Inflammatory macrophage treated with lipopolysaccharide for 4 hours (primary cell): ENCODE data around the gene EGFR.

Experiments used
- DNase-seq: peaks from one replicate; pipeline ENCODE4 v3.0.0-alpha.2; 2020

The EGFR gene

DNA sequence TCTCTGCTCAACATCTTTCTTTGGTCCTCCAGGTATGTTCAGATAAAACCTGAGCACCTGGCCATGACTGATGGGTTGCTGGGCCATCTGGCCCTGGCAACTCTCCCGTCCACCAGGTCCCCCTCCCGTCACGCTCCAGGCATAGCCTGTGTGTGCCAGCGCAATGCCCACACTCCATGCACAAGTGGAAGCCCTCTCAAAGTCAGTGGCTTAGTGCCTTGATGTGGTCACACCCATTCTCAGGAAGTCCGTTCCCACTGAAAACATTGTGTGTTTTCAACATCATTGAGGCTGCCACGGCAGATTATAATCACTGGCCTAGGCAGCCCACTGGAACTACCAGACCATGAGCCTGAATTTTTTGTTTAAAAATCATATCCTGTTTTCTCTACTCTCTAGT, 175.7 kb downstream of the EGFR start:
- no peak for DNase-seq

DNA sequence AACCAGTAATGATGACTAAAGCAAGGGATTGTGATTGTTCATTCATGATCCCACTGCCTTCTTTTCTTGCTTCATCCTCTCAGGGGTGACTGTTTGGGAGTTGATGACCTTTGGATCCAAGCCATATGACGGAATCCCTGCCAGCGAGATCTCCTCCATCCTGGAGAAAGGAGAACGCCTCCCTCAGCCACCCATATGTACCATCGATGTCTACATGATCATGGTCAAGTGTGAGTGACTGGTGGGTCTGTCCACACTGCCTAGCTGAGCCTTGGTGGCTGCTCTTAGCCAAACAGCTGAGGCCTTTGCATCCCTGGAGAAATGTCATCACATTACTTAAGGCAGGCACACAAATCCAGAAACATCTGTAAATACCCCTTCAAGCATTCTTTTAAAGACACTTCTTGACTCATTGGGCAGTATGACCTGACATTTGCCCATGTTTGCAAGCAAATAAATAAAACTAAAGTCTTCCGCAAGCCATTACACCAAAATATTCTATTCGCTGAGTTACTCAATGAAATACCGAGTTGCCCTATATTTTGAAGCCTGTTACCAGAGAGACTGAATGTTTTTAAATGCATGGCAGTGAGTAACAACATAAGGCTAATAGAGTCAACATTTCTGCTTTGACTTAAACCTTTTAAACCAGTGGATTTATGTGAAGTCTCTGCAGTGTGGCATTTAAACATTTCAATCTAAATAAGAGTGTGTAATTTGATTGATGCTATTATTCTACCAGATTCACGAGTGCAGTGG, 180.0 kb downstream of the EGFR start:
- DNase-seq, result no peak

GRCh38 chr7:55199418-55199817, 180.6 kb downstream of the EGFR start:
- DNase-seq, result no peak

DNA sequence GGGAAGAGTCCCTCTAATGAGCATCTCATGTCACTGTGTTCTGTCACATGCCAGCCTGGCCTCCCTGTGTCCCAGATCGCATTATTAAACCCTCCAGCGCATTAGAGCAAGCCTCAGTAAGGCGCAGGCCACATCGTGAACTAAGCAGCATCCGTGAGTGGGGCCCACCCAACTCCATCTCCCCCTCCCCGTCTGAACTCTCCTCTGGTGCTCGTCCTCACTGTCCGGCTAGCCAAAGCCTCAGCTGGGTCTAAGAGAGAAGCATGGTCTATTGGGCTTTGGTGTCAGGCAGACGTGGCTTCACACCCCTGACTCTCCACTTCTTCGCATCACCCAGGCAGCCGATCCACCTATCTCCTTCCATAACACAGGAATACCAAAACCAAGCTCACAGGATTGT, 181.6 kb downstream of the EGFR start:
- DNase-seq, result no peak

DNA sequence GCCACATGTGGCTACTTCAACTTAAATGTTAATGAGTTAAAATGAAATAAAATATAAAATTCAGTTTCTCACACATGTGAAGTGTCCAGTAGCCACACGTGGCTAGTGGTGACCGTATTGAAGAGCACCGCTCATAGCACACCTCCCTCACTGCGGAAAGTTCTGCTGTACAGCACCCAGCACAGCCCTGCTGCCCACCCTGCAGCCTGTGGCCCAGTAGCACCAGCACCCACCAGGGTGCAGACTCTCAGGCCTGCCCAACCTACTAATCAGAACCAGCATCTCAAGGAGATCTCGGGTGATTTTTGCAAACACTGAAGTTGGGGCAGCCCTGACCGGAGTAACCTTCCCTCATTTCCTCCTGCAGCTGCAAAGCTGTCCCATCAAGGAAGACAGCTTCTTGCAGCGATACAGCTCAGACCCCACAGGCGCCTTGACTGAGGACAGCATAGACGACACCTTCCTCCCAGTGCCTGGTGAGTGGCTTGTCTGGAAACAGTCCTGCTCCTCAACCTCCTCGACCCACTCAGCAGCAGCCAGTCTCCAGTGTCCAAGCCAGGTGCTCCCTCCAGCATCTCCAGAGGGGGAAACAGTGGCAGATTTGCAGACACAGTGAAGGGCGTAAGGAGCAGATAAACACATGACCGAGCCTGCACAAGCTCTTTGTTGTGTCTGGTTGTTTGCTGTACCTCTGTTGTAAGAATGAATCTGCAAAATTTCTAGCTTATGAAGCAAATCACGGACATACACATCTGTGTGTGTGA, 183.5 kb downstream of the EGFR start:
- no peak for DNase-seq

GRCh38 chr7:55203300-55203699, 184.5 kb downstream of the EGFR start:
- DNase-seq, result no peak

DNA sequence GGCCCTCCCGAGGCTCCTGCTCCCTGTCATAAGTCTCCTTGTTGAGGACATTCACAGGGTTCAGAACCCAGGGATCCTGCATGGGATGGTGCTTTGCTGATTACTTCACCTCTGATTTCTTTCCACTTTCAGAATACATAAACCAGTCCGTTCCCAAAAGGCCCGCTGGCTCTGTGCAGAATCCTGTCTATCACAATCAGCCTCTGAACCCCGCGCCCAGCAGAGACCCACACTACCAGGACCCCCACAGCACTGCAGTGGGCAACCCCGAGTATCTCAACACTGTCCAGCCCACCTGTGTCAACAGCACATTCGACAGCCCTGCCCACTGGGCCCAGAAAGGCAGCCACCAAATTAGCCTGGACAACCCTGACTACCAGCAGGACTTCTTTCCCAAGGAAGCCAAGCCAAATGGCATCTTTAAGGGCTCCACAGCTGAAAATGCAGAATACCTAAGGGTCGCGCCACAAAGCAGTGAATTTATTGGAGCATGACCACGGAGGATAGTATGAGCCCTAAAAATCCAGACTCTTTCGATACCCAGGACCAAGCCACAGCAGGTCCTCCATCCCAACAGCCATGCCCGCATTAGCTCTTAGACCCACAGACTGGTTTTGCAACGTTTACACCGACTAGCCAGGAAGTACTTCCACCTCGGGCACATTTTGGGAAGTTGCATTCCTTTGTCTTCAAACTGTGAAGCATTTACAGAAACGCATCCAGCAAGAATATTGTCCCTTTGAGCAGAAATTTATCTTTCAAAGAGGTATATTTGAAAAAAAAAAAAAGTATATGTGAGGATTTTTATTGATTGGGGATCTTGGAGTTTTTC, 186.5 kb downstream of the EGFR start:
- DNase-seq, result no peak

DNA sequence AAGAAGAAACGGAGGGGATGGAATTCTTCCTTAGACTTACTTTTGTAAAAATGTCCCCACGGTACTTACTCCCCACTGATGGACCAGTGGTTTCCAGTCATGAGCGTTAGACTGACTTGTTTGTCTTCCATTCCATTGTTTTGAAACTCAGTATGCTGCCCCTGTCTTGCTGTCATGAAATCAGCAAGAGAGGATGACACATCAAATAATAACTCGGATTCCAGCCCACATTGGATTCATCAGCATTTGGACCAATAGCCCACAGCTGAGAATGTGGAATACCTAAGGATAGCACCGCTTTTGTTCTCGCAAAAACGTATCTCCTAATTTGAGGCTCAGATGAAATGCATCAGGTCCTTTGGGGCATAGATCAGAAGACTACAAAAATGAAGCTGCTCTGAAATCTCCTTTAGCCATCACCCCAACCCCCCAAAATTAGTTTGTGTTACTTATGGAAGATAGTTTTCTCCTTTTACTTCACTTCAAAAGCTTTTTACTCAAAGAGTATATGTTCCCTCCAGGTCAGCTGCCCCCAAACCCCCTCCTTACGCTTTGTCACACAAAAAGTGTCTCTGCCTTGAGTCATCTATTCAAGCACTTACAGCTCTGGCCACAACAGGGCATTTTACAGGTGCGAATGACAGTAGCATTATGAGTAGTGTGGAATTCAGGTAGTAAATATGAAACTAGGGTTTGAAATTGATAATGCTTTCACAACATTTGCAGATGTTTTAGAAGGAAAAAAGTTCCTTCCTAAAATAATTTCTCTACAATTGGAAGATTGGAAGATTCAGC, 187.6 kb downstream of the EGFR start:
- DNase-seq, result no peak

DNA sequence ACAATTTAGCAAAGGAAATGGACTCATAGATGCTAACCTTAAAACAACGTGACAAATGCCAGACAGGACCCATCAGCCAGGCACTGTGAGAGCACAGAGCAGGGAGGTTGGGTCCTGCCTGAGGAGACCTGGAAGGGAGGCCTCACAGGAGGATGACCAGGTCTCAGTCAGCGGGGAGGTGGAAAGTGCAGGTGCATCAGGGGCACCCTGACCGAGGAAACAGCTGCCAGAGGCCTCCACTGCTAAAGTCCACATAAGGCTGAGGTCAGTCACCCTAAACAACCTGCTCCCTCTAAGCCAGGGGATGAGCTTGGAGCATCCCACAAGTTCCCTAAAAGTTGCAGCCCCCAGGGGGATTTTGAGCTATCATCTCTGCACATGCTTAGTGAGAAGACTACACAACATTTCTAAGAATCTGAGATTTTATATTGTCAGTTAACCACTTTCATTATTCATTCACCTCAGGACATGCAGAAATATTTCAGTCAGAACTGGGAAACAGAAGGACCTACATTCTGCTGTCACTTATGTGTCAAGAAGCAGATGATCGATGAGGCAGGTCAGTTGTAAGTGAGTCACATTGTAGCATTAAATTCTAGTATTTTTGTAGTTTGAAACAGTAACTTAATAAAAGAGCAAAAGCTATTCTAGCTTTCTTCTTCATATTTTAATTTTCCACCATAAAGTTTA, 188.8 kb downstream of the EGFR start:
- no peak for DNase-seq

GRCh38 chr7:55209366-55209765, 190.5 kb downstream of the EGFR start:
- DNase-seq, result no peak

- DNase-seq, result no peak
Measured at GRCh38 chr7:55210176-55210575, 191.4 kb downstream of the EGFR start.

DNA sequence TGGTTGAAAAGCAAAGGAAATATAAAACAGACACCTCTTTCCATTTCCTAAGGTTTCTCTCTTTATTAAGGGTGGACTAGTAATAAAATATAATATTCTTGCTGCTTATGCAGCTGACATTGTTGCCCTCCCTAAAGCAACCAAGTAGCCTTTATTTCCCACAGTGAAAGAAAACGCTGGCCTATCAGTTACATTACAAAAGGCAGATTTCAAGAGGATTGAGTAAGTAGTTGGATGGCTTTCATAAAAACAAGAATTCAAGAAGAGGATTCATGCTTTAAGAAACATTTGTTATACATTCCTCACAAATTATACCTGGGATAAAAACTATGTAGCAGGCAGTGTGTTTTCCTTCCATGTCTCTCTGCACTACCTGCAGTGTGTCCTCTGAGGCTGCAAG, 191.9 kb downstream of the EGFR start:
- no peak for DNase-seq

- DNase-seq, result no peak
Measured at GRCh38 chr7:55211726-55212125, 192.9 kb downstream of the EGFR start.

DNA sequence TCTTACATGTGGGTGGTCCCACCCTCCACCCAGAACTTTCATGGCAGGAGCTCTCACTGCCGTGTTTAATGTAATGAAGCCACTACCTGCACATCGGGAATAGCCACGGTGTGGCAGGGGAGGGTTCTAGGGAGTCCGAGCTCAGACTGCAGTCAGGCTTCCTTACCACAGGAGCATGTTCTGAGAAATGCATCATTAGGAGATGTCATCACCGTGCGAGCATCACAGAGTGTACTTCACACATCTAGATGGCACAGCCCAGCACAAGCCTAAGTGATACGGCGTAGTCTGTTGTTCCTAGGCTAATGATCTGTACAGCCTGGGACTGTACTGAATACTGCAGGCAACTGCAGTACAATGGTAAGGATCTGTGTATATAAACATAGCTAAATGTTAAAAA, 193.4 kb downstream of the EGFR start:
- DNase-seq, result no peak

GRCh38 chr7:55212838-55213237, 194.0 kb downstream of the EGFR start:
- no peak for DNase-seq

- DNase-seq, result no peak
Measured at GRCh38 chr7:55214707-55215106, 195.9 kb downstream of the EGFR start.

DNA sequence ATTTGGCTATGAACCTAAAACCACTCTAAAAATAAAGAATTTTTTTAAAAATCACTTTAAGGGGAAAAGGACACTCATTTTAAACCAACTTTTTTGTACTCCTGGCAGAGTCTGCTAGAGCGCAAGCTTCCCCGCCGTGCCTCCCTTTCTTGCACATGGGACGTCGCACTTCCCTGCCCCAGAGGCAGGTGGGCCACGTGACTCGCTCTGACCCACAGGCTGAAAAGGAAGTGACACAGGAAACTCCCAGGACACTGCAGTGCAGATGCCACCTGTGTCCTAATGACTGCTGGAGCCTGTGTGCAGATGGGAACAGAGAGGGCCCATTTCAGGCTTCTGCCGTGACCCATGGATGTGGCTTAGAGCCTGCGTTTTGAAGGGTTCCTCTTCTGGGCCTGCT, 204.2 kb downstream of the EGFR start:
- DNase-seq, result no peak

DNA sequence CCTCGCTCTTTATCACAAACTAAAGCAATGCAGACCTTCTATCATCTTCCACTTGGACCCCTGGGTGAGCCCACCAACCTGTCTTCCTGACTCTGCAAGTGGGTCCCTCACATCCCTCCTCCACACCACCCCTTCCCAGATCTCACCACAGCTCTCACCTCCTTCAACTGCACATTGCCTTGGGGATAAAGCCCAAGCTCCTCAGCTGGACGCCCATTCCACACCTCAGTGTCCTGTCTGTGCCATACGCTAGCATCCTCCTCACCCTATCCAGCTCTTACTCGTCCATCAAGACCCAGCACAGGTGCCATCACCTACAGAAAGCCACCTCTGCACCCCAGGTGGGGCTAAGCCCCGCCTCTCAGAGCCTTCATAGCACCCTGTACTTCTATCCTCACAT, 205.3 kb downstream of the EGFR start:
- no peak for DNase-seq

- DNase-seq, result no peak
Measured at GRCh38 chr7:55224810-55225209, 206.0 kb downstream of the EGFR start.

DNA sequence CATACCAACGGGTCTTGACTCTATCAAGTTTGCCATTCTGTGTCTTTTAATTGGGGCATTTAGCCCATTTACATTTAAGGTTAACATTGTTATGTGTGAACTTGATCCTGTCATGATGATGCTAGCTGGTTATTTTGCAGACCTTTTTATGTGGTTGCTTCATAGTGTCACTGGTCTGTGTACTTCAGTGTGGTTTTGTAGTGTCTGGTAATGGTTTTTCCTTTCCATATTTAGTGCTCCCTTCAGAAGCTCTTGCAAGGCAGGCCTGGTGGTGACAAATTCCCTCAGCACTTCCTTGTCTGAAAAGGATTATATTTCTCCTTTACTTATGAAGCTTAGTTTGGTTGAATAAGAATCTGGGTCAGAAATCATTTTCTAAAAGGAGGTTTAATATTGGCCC, 211.2 kb downstream of the EGFR start:
- DNase-seq, result no peak

DNA sequence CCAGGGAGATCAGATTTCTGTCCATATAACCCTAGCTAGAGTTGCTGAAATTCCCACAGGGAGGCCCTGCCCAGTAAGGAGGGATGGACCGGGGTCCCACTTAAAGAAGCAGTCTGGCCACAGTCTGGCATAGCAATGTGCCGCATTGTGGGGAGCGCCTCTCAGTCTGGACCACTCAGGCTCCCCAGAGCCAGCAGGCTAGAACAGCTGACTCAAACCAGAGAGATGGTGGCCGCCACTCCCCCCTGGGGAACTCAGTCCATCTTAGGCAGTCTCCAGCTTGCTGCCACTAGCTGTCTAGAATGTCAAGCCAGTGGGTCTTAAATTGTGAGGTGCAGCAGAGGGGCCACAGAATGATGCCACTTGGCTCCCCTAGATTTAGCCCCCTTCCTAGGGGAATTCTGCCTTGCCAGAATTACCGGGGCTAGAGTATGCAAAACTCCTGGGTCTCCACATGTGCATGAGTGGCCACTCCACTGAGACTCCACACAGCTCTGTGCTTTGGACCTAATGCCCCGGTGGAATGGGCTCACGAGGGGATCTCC, 213.0 kb downstream of the EGFR start:
- DNase-seq, result no peak

DNA sequence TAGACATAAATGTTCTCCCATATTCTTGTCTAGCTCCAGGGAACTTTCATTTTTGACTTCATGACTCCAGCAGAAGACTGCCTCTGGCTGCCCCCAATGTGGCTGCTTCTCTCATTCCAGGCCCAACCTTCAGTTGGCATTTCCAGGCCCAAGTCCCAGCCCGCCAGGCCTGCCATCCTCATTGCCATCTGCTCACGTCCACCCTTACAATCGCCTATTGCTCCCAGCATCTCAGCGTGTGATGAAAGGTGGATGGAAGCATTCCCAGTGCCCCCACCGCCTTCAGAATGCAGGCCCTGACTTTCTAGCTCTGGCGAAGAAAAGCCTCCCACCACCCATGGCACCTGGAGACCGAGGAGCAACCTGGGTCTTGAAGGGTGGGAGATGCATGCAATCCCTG, 214.2 kb downstream of the EGFR start:
- no peak for DNase-seq
